HL-60 (cell line): ENCODE results near the gene SPOCK2.

Experiments used
- DNase-seq, 2 experiments: peaks; one replicate each; pipeline ENCODE4 v3.0.0-alpha.2; 2010 to 2020; ENCODE audit warnings: low read depth in 1 of 2, low spot score in 1 of 2
- H3K27ac ChIP-seq: fragments of 250-450 bp; sonication (Bioruptor Pico); replicated peaks from 2 replicates; pipeline ENCODE4 v1.5.1; 2020; ENCODE audit warnings: mild to moderate bottlenecking, moderate library complexity
- H3K27me3 ChIP-seq: fragments of 250-450 bp; sonication (Bioruptor Pico); 2 replicates; pipeline ENCODE4 v1.5.1; 2021; ENCODE audit warnings: mild to moderate bottlenecking, moderate library complexity; ENCODE audit not compliant: insufficient read depth, poor library complexity, severe bottlenecking
- H3K4me3 ChIP-seq: replicated peaks from 2 replicates; pipeline ENCODE4 v1.5.1; 2011; ENCODE audit warnings: mild to moderate bottlenecking, control low read depth, low read length; ENCODE audit not compliant: insufficient read depth
- GABPA ChIP-seq: IDR thresholded peaks from 2 replicates; pipeline ENCODE4 v1.6.1; 2012; ENCODE audit warnings: low read depth
- POLR2AphosphoS5 ChIP-seq: IDR thresholded peaks from 2 replicates; pipeline ENCODE4 v1.6.1; 2012; ENCODE audit warnings: low read depth
- SPI1 ChIP-seq: IDR thresholded peaks from 2 replicates; pipeline ENCODE4 v1.6.1; 2012; ENCODE audit warnings: low read depth, mild to moderate bottlenecking, borderline replicate concordance
- TF ChIP-seq, protein P1 (sequence below): IDR thresholded peaks from 2 replicates; pipeline ENCODE4 v1.6.1; 2012; ENCODE audit warnings: low read depth; ENCODE audit not compliant: insufficient replicate concordance
- TF ChIP-seq, protein P2 (sequence below): IDR thresholded peaks from one replicate; pipeline ENCODE4 v1.5.1; 2011; ENCODE audit warnings: low read length, control low read depth, inconsistent platforms; ENCODE audit not compliant: insufficient read depth

SPOCK2 gene

DNA sequence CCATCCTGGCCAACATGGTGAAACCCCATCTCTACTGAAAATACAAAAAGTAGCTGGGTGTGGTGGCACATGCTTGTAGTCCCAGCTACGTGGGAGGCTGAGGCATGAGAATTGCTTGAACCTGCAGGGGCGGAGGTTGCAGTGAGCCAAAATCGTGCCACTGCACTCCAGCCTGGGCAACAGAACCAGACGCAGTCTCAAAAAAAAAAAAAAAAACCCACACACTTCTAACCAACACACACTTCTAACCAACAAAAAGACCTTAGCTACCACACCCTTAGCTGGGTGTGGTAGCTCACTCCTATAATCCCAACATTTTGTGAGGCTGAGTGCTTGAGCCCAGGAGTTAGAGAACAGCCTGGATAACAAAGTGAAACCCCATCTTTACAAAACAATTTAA is 33.9 kb upstream of the SPOCK2 start:
- Histone ChIP-seq H3K4me3 (no peak overlapping the region), H3K27me3 (no peaks in the 10 kb centered on the region), H3K27ac (no peak overlapping the region)
- TF ChIP-seq, protein P1, sequence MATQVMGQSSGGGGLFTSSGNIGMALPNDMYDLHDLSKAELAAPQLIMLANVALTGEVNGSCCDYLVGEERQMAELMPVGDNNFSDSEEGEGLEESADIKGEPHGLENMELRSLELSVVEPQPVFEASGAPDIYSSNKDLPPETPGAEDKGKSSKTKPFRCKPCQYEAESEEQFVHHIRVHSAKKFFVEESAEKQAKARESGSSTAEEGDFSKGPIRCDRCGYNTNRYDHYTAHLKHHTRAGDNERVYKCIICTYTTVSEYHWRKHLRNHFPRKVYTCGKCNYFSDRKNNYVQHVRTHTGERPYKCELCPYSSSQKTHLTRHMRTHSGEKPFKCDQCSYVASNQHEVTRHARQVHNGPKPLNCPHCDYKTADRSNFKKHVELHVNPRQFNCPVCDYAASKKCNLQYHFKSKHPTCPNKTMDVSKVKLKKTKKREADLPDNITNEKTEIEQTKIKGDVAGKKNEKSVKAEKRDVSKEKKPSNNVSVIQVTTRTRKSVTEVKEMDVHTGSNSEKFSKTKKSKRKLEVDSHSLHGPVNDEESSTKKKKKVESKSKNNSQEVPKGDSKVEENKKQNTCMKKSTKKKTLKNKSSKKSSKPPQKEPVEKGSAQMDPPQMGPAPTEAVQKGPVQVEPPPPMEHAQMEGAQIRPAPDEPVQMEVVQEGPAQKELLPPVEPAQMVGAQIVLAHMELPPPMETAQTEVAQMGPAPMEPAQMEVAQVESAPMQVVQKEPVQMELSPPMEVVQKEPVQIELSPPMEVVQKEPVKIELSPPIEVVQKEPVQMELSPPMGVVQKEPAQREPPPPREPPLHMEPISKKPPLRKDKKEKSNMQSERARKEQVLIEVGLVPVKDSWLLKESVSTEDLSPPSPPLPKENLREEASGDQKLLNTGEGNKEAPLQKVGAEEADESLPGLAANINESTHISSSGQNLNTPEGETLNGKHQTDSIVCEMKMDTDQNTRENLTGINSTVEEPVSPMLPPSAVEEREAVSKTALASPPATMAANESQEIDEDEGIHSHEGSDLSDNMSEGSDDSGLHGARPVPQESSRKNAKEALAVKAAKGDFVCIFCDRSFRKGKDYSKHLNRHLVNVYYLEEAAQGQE, result no peak
- TF ChIP-seq, protein P2, sequence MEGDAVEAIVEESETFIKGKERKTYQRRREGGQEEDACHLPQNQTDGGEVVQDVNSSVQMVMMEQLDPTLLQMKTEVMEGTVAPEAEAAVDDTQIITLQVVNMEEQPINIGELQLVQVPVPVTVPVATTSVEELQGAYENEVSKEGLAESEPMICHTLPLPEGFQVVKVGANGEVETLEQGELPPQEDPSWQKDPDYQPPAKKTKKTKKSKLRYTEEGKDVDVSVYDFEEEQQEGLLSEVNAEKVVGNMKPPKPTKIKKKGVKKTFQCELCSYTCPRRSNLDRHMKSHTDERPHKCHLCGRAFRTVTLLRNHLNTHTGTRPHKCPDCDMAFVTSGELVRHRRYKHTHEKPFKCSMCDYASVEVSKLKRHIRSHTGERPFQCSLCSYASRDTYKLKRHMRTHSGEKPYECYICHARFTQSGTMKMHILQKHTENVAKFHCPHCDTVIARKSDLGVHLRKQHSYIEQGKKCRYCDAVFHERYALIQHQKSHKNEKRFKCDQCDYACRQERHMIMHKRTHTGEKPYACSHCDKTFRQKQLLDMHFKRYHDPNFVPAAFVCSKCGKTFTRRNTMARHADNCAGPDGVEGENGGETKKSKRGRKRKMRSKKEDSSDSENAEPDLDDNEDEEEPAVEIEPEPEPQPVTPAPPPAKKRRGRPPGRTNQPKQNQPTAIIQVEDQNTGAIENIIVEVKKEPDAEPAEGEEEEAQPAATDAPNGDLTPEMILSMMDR, result no peak
- TF ChIP-seq GABPA (no peak), SPI1 (no peak), POLR2AphosphoS5 (no peak)
- DNase-seq, result no peak

DNA sequence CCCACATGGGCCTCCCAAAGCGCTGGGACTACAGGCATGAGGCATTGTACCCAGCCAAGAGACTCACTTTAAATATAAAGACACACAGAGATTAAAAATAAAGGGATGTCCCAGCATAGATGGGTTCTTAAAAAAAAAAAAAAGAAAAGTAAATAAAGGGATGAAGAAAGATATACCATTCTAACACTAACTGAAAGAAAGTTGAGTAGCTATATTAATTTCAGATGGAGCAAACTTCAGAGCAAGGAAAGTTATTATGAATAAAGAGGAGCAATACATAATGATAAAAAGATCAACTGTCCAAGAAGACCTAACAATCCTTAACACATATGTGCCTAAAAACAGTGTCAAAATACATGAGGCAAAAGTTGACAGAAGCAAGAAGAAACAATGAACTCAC is 33.0 kb upstream of the SPOCK2 start:
- H3K4me3 ChIP-seq, result no peak overlapping the region
- H3K27ac ChIP-seq, result no peak overlapping the region
- H3K27me3 ChIP-seq, result no peaks in the 10 kb centered on the region
- TF ChIP-seq GABPA, result no peak
- no peak for DNase-seq

DNA sequence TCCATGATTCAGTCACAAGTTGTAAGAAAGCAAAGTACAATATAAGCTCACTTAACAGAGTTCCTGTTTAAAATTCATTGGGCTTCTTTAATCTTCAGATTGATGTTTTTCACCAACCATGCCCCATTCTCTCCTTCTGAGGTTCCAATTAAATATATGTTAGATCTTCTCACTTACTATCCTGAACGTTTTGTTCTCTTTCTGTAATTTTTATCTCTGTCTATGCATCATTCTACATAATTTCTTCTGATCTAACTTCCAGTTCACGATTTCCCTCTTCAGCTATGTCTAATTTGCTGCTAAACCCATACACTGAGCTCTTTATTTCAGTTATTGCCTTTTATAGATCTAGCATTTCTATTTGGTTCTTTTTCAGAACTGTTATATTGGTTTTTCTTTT is 28.0 kb upstream of the SPOCK2 start:
- TF ChIP-seq SPI1, result no peak
- TF ChIP-seq, protein P2, result no peak
- TF ChIP-seq, protein P1, result no peak
- no peak for TF ChIP-seq POLR2AphosphoS5
- no peak for TF ChIP-seq GABPA
- no peak for DNase-seq
- no peaks in the 10 kb centered on the region for H3K27me3 ChIP-seq
- H3K27ac ChIP-seq, result no peak overlapping the region
- no peak overlapping the region for H3K4me3 ChIP-seq

DNA sequence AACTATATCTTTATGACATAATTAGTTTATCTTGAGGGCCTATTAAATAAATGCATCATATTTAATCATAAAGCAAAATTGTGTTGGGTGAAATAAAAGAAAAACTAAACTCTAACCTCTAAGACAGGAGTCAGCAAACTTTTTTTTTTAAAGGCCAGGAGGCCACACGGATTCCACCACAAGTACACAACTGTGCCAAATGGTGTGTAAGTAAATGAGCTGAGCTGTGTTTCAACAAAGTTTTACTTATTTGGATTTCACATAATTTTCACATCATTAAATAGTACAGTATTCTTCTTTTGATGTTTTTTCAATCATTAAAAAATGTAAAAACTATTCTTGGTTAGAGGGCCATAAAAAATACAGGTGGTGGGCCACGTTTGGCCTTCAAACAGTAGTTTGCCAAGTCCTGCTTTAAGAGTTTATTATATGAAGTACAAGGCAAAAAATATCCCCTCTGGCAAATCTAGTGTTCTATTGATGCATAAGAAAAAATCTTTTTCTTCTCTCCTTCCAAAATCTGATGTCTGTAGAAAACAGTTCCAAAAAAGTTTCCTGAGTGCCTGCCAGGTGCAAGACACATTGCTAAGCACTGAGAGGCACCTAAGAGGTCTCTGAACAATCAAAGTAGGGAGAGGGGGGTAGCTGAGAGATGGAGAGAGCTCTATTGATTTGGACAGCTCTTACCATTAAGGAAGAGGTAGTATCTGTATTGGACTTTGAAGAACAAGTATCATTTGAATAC is 26.5 kb upstream of the SPOCK2 start:
- no peaks in the 10 kb centered on the region for H3K27me3 ChIP-seq
- DNase-seq, result no peak
- no peak overlapping the region for H3K4me3 ChIP-seq
- H3K27ac ChIP-seq, result no peak overlapping the region
- TF ChIP-seq, protein P1, result no peak
- no peak for TF ChIP-seq SPI1
